Hepatocyte (in vitro differentiated cells): ENCODE data around the gene ELK4. TPM values are rescaled to one million over a fixed set of nuclear protein-coding genes. Genes with fewer than 3 reads are reported as not detected.

Experiments
- DNase-seq: peaks from one replicate; pipeline ENCODE4 v3.0.0-alpha.2; 2016; ENCODE audit warnings: low spot score
- H2AFZ ChIP-seq: fragments of 200-600 bp; sonication (generic); 2 replicates; pipeline ENCODE4 v1.6.0; 2016; ENCODE audit warnings: antibody characterized with exemption, mild to moderate bottlenecking
- H3K27ac ChIP-seq: fragments of 200-600 bp; sonication (generic); 2 replicates; pipeline ENCODE4 v1.5.1; 2016; ENCODE audit warnings: mild to moderate bottlenecking
- H3K27me3 ChIP-seq: fragments of 200-600 bp; sonication (generic); 2 replicates; pipeline ENCODE4 v1.6.1; 2016
- H3K36me3 ChIP-seq: fragments of 200-600 bp; sonication (generic); replicated peaks from 2 replicates; pipeline ENCODE4 v1.5.1; 2016; ENCODE audit warnings: low read depth; ENCODE audit not compliant: insufficient read depth
- H3K4me1 ChIP-seq: fragments of 200-600 bp; sonication (generic); 2 replicates; pipeline ENCODE4 v1.5.1; 2016; ENCODE audit warnings: mild to moderate bottlenecking, moderate library complexity; ENCODE audit not compliant: insufficient read depth
- H3K4me2 ChIP-seq: fragments of 200-600 bp; sonication (generic); 2 replicates; pipeline ENCODE4 v1.6.0; 2016
- H3K4me3 ChIP-seq: fragments of 200-600 bp; sonication (generic); 2 replicates; pipeline ENCODE4 v1.5.1; 2016; ENCODE audit warnings: mild to moderate bottlenecking
- H3K79me2 ChIP-seq: fragments of 200-600 bp; sonication (generic); 2 replicates; pipeline ENCODE4 v1.6.0; 2017; ENCODE audit warnings: mild to moderate bottlenecking
- H3K9me2 ChIP-seq: fragments of 200-600 bp; sonication (generic); replicated peaks from 2 replicates; pipeline ENCODE4 v1.6.0; 2017; ENCODE audit warnings: mild to moderate bottlenecking; ENCODE audit not compliant: insufficient read depth
- H3K9me3 ChIP-seq: fragments of 200-600 bp; sonication (generic); 2 replicates; pipeline ENCODE4 v1.5.1; 2016; ENCODE audit warnings: low read depth, mild to moderate bottlenecking
- H4K20me1 ChIP-seq: fragments of 200-600 bp; sonication (generic); 2 replicates; pipeline ENCODE4 v1.6.0; 2016; ENCODE audit warnings: mild to moderate bottlenecking; ENCODE audit not compliant: insufficient read depth, poor library complexity, severe bottlenecking
- EZH2 ChIP-seq: fragments of 200-600 bp; sonication (generic); IDR thresholded peaks from 2 replicates; pipeline ENCODE4 v1.6.1; 2016; ENCODE audit warnings: antibody characterized with exemption, mild to moderate bottlenecking, borderline replicate concordance
- EZH2phosphoT487 ChIP-seq: fragments of 200-600 bp; sonication (generic); IDR thresholded peaks from one replicate; pipeline ENCODE4 v1.6.1; 2018; ENCODE audit warnings: antibody characterized with exemption, mild to moderate bottlenecking, low read depth, moderate library complexity; ENCODE audit not compliant: unreplicated experiment, severe bottlenecking
- WGBS: methylation state at CpG from one replicate; pipeline ENCODE4 v1.1.6; 2016; ENCODE audit warnings: low lambda C conversion rate; ENCODE audit errors: missing lambda C conversion rate; 5-methylcytosine and 5-hydroxymethylcytosine counted together
- polyA plus RNA-seq: library from polyadenylated mRNA; unstranded; fragments of >200 nt; fragmentation: Nextera tagmentation; extraction: Ambion mirVana; gene quantifications from 2 replicates; pipeline ENCODE4 v1.2.1, GENCODE V29; 2016
- total RNA-seq: library from RNA; depleted of rRNA; stranded (reverse); fragments of >200 nt; gene quantifications from 2 replicates; pipeline ENCODE4 v1.2.3, GENCODE V29; 2014
- TF ChIP-seq, protein P1 (sequence below): fragments of 200-600 bp; sonication (generic); IDR thresholded peaks from 2 replicates; pipeline ENCODE4 v1.5.1; 2016; ENCODE audit warnings: antibody characterized with exemption, mild to moderate bottlenecking; ENCODE audit not compliant: poor library complexity

Gene ELK4
- total and polyA plus RNA-seq, 2 experiments from 2014 or later: 6.1 to 19.1 TPM

DNA sequence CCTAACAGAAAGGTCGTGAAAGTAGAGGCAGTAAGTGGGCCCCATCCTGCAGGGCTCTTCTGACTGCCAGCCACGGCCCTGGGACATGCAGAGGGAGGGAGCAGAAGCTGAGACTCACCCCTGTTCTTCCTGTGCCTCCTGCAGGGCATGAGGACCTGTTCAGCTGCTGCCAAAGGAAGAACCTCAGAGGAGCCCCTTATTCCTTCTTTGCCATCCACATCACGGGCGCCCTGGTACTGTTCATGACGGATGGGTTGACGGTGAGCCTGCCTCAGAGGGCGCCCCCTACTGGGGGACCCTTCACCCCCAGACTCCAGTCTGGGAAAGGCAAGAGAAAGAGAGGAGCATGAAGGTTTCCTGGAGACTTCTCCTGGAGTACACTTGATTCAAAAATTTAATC, 47.1 kb downstream of the ELK4 start:
- Histone ChIP-seq H3K9me3 (no peaks in the 10 kb centered on the region), H3K27me3 (peaks cover 8% of the 10 kb centered on the region), H3K9me2 (no peaks in the 10 kb centered on the region), H3K79me2 (no peaks in the 10 kb centered on the region), H3K4me2 (no peak overlapping the region), H3K4me1 (peaks cover 11% of the 10 kb centered on the region), H3K36me3 (no peaks in the 10 kb centered on the region), H2AFZ (no peak overlapping the region), H3K27ac (no peak overlapping the region), H3K4me3 (no peak overlapping the region), H4K20me1 (no peaks in the 10 kb centered on the region)
- WGBS: 63% methylated on average over 7 of the region's 7 CpGs
- DNase-seq: no peak
- TF ChIP-seq EZH2 (no peak), EZH2phosphoT487 (no peak)
- TF ChIP-seq, protein P1, sequence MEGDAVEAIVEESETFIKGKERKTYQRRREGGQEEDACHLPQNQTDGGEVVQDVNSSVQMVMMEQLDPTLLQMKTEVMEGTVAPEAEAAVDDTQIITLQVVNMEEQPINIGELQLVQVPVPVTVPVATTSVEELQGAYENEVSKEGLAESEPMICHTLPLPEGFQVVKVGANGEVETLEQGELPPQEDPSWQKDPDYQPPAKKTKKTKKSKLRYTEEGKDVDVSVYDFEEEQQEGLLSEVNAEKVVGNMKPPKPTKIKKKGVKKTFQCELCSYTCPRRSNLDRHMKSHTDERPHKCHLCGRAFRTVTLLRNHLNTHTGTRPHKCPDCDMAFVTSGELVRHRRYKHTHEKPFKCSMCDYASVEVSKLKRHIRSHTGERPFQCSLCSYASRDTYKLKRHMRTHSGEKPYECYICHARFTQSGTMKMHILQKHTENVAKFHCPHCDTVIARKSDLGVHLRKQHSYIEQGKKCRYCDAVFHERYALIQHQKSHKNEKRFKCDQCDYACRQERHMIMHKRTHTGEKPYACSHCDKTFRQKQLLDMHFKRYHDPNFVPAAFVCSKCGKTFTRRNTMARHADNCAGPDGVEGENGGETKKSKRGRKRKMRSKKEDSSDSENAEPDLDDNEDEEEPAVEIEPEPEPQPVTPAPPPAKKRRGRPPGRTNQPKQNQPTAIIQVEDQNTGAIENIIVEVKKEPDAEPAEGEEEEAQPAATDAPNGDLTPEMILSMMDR: peak; percentile 16

DNA sequence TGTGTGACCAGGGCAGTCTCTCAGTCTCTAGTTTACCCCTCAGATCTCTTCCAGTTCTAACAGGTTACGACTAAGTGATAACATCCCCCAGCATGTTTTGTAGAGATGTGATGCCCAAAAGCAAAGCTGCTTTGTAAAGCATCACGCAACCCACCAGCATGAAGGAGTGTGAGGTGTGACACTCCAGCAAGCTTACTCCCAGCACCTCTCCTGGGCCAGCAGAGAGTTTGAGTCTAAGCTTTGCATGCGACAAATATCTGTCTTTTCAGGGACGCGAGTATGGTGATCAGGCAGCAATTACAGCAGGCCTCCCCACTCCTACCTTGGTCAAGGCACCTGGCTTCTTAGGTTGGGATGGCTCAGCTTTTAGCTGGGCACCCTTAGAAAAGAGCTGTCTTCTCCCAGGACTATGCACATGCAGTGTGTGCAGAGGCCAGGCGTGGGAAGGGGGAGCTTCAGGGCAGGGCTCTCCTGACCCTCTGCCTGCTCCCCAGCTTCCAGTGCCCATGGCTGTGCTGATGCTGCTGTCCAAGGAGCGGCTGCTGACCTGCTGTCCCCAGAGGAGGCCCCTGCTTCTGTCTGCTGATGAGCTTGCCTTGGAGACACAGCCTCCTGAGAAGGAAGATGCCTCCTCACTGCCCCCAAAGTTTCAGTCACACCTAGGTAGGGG, 48.2 kb downstream of the ELK4 start:
- H3K27ac ChIP-seq: peak overlapping the region; percentile 50
- 92% methylated on average over 7 of the region's 7 CpGs for WGBS
- no peaks in the 10 kb centered on the region for H3K9me2 ChIP-seq
- no peaks in the 10 kb centered on the region for H3K79me2 ChIP-seq
- no peak for DNase-seq
- H3K4me3 ChIP-seq: no peak overlapping the region
- no peaks in the 10 kb centered on the region for H3K36me3 ChIP-seq
- H3K27me3 ChIP-seq: peaks cover 12% of the 10 kb centered on the region
- no peaks in the 10 kb centered on the region for H3K9me3 ChIP-seq
- peaks cover 11% of the 10 kb centered on the region for H3K4me1 ChIP-seq
- TF ChIP-seq EZH2phosphoT487 (no peak), EZH2 (no peak)
- TF ChIP-seq, protein P1: no peak
- H2AFZ ChIP-seq: no peak overlapping the region
- no peak overlapping the region for H3K4me2 ChIP-seq
- no peaks in the 10 kb centered on the region for H4K20me1 ChIP-seq

DNA sequence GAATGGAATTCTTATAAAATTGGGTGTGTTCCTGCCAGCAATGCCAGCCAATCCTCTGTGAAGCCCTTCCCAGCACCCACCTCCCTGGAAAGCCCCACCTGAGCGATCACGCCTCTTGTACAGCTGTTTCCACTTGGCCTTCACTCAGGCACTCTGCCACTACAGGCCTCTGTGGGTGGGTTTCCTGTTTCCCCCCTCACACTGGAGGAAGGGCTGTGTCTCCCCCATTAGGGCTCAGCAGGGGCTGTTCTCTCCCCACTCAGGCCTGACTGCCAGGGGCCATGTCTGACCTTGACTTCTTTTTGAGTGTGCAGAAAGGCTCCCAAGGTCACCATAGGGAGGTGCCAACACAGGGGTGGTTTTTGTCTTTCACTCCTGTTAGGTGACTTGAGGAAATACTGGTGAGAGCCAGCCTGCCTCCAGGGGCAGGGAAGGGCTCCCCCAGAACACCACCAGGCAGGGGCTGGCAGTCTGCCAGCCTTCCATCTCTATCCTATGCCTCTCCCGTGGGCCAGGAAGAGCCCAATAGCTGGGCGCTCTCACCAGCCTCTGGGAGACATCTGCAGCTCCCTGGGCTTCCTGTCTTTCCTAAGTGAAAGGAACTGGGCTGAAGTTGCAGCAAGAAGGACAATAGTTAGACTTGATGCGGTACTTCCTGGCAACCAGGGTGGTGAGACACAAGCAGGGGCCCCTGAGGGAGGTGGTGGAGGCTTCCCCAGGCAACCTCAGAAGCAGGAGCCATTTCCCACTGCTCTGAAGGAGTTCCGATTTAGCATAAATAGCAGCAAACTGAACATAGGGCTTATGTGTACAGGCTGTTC, 49.1 kb downstream of the ELK4 start:
- DNase-seq: no peak
- H2AFZ ChIP-seq: no peak overlapping the region
- WGBS: 69% methylated on average over 6 of the region's 6 CpGs

More for the DNA sequence above, 49.1 kb downstream of the ELK4 start:
- H3K4me1 ChIP-seq: peaks cover 11% of the 10 kb centered on the region
- H3K9me3 ChIP-seq: no peaks in the 10 kb centered on the region
- H3K4me2 ChIP-seq: peak overlapping the region; percentile 26
- H3K27me3 ChIP-seq: peaks cover 20% of the 10 kb centered on the region
- no peaks in the 10 kb centered on the region for H3K79me2 ChIP-seq
- H4K20me1 ChIP-seq: no peaks in the 10 kb centered on the region
- TF ChIP-seq EZH2 (no peak), EZH2phosphoT487 (no peak)
- TF ChIP-seq, protein P1: no peak
- H3K4me3 ChIP-seq: no peak overlapping the region
- no peaks in the 10 kb centered on the region for H3K36me3 ChIP-seq
- H3K27ac ChIP-seq: peak overlapping the region; percentile 50
- H3K9me2 ChIP-seq: no peaks in the 10 kb centered on the region
